Colonic mucosa (tissue), 4 donors: ENCODE measurements around the gene CTCFL. TPM values are rescaled to one million over a fixed set of nuclear protein-coding genes. Genes with fewer than 3 reads are reported as not detected.
"Not testable (repeated sequence)": the region's sequence is repeated elsewhere in the genome, so short reads cannot be mapped to it uniquely, and the experiment has no call there.

Experiments used
- DNase-seq: peaks from one replicate; pipeline ENCODE4 v3.0.0-alpha.2; 2020
- H3K27ac ChIP-seq: fragments of 200-600 bp; one replicate; pipeline ENCODE4 v1.8.0; 2021
- H3K27me3 ChIP-seq: fragments of 200-600 bp; one replicate; pipeline ENCODE4 v1.8.0; 2021
- H3K36me3 ChIP-seq: fragments of 200-600 bp; one replicate; pipeline ENCODE4 v1.8.0; 2021
- H3K4me1 ChIP-seq: fragments of 200-600 bp; one replicate; pipeline ENCODE4 v1.8.0; 2021; ENCODE audit warnings: mild to moderate bottlenecking
- H3K4me3 ChIP-seq: fragments of 200-600 bp; one replicate; pipeline ENCODE4 v1.8.0; 2021
- H3K9ac ChIP-seq, 2 donors: one replicate each; pipeline ENCODE4 v1.7.0; 2013; ENCODE audit warnings: control low read depth in 2 of 2, low read depth in 2 of 2, low read length in 2 of 2
- H3K9me3 ChIP-seq: fragments of 200-600 bp; one replicate; pipeline ENCODE4 v1.8.0; 2021
- intact Hi-C: fragments of 100-400 bp; cut with DNase I; formaldehyde crosslinking; loops from one replicate; pipeline ENCODE4 v1.14.1; 2022
- total RNA-seq, 2 donors: library from RNA; stranded (reverse); fragmentation: NEBNext Ultra II Directional in 1 of 2; extraction: Animal tissue kit (Norgen Biotek cat#: 25700) in 1 of 2; gene quantifications; one replicate each; pipeline ENCODE4 v1.2.1, GENCODE V29; 2021
- TF ChIP-seq, protein P1 (sequence below): fragments of 200-600 bp; IDR thresholded peaks from one replicate; pipeline ENCODE4 v1.8.0; 2022; ENCODE audit warnings: antibody characterized with exemption, mild to moderate bottlenecking
- donor health status: healthy.
- donor health status: DM: no; HTN: no; CAD: no.
- donor health status: DM: no; HTN: no; CAD: no.

Gene CTCFL
- total RNA-seq, 2 donors from 2014 or later: 0.47 TPM; not detected in 1

DNA sequence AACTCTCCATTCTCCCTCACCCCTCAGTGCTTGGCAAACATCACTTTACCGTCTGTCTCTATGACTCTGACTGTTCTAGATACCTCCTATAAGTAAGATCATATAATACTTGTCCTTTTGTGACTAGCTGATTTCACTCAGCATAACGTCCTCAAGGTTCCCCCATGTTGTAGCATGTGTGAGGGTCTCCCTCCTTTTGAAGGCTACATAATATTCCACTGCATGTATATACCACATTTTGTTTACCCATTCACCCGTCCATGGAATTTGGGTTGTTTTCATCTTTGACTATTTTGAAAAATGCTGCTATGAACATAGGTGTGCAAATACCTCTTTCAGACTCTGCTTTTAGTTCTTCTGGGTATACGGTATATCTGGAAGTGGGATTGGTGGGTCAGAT is 28.3 kb downstream of the CTCFL start:
- Histone ChIP-seq H3K4me3 (no peak overlapping the region), H3K9me3 (no peaks in the 10 kb centered on the region), H3K27me3 (no peaks in the 10 kb centered on the region), H3K27ac (no peak overlapping the region), H3K9ac (no peak overlapping the region), H3K36me3 (no peaks in the 10 kb centered on the region), H3K4me1 (no peaks in the 10 kb centered on the region)
- TF ChIP-seq, protein P1, sequence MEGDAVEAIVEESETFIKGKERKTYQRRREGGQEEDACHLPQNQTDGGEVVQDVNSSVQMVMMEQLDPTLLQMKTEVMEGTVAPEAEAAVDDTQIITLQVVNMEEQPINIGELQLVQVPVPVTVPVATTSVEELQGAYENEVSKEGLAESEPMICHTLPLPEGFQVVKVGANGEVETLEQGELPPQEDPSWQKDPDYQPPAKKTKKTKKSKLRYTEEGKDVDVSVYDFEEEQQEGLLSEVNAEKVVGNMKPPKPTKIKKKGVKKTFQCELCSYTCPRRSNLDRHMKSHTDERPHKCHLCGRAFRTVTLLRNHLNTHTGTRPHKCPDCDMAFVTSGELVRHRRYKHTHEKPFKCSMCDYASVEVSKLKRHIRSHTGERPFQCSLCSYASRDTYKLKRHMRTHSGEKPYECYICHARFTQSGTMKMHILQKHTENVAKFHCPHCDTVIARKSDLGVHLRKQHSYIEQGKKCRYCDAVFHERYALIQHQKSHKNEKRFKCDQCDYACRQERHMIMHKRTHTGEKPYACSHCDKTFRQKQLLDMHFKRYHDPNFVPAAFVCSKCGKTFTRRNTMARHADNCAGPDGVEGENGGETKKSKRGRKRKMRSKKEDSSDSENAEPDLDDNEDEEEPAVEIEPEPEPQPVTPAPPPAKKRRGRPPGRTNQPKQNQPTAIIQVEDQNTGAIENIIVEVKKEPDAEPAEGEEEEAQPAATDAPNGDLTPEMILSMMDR: no peak
- no peak for DNase-seq
- intact Hi-C loops: no loop called here

DNA sequence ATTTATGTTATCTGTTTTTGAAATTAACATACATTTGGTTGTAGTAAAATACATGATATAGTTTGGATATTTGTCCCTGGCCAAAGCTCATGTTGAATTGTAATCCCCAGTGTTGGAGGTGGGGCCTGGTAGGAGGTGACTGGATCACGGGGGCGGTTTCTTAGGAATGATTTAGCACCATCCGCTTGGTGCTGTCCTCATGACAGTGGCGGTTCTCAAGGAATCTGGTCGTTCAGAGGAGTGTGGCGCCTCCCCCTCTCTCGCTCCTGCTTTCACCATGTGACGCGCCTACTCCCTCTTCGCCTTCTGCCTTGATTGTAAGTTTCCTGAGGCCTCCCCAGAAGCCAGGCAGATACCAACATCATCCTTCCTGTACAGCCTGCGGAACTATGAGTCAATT is 29.0 kb downstream of the CTCFL start:
- H3K4me1 ChIP-seq: no peaks in the 10 kb centered on the region
- TF ChIP-seq, protein P1: no peak
- no peak overlapping the region for H3K4me3 ChIP-seq
- H3K27ac ChIP-seq: no peak overlapping the region
- no peaks in the 10 kb centered on the region for H3K9me3 ChIP-seq
- H3K9ac ChIP-seq: no peak overlapping the region
- intact Hi-C loops: no loop called here
- DNase-seq: no peak
- no peaks in the 10 kb centered on the region for H3K27me3 ChIP-seq
- H3K36me3 ChIP-seq: no peaks in the 10 kb centered on the region

DNA sequence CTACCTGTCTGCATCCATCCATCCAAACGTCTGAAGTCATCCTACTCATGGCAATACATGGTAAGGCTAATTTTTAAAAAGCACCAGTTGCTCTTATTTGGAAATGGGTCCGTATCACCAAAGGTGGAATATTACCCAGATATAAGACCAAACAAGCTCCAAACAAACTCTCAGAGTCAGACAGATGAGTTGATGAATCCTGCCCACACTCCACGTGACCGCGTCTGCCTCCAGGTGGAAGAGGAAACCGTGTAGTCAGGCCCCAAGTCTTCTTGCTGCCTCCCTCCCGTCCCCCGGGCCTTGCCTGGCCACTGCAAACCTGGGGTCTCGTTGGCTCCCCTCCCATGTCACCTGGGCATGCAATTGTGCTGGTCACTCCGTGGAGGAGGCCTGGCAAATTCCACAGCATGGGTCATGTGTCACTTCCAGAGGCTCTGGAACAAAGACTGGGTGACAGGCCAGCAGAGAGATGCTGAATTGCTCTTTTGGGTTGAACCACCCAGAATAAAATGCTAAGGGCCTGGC is 31.8 kb downstream of the CTCFL start:
- H3K36me3 ChIP-seq: no peaks in the 10 kb centered on the region
- H3K27me3 ChIP-seq: no peaks in the 10 kb centered on the region
- H3K4me1 ChIP-seq: no peaks in the 10 kb centered on the region
- no peak for DNase-seq
- no peak overlapping the region for H3K9ac ChIP-seq
- TF ChIP-seq, protein P1: no peak
- H3K27ac ChIP-seq: no peak overlapping the region
- H3K4me3 ChIP-seq: no peak overlapping the region
- H3K9me3 ChIP-seq: no peaks in the 10 kb centered on the region
- intact Hi-C loops: loop anchor here (2.0 kb wide), 1 partner anchor 112 kb away; no protein-coding TSS in a partner anchor

DNA sequence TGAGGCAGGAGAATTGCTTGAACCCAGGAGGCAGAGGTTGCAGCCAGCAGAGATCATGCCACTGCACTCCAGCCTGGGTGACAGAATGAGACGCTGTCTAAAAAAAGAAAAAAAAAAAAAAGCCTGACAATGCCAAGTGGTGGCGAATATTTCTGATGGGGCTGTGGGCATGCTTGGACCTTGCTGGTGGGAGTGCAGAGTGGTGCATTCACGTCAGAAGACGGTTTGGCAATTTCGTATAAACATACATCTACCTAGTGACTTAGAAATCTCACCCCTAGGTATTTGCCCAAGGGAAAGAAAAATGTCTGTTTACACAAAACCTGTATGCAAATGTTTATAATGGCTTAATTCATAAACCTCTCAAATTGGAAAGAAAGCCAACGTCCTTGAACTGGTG is 33.6 kb downstream of the CTCFL start:
- TF ChIP-seq, protein P1: no peak
- intact Hi-C loops: no loop called here
- H3K36me3 ChIP-seq: no peaks in the 10 kb centered on the region
- no peaks in the 10 kb centered on the region for H3K9me3 ChIP-seq
- no peaks in the 10 kb centered on the region for H3K4me1 ChIP-seq
- H3K27ac ChIP-seq: no peak overlapping the region
- no peak overlapping the region for H3K9ac ChIP-seq
- DNase-seq: no peak
- no peaks in the 10 kb centered on the region for H3K27me3 ChIP-seq
- H3K4me3 ChIP-seq: no peak overlapping the region

DNA sequence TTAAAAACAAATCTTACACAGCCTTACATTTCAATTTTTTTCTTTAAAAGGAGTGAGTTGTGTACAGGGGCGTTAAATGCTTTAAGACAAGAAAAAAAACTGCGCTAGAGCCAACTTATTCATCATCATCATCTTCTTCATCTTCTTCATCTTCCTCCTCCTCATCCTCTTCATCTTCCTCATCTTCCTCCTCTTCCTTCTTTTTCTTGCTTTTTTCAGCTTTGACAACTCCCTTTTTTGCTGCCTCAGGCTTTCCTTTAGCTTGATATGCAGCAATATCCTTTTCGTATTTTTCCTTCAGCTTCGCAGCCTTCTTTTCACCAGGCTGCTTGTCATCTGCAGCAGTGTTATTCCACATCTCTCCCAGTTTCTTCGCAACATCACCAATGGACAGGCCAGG is 36.7 kb downstream of the CTCFL start:
- intact Hi-C loops, H3K4me3 ChIP-seq, H3K9ac ChIP-seq, H3K27me3 ChIP-seq, H3K4me1 ChIP-seq, H3K36me3 ChIP-seq, DNase-seq, H3K27ac ChIP-seq, H3K9me3 ChIP-seq: not testable (repeated sequence)

DNA sequence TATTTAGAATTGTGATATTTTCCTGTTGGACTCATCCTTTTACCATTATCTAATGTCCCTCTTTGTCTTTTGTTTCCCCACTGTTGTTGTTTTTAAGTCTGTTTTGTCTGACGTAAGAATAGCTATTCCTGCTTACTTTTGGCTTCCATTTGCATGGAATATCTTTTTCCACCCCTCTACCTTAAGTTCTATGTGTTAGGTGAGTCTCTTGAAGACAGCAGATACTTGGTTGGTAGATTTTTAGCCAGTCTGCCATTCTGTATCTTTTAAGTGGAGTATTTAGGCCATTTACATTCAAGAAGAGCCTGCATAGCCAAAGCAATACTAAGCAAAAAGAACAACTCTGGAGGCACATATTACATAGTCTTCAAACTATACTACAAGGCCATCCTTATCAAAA is 39.2 kb downstream of the CTCFL start:
- no peak overlapping the region for H3K9ac ChIP-seq
- no peaks in the 10 kb centered on the region for H3K27me3 ChIP-seq
- no peaks in the 10 kb centered on the region for H3K4me1 ChIP-seq
- no peak for DNase-seq
- H3K9me3 ChIP-seq: no peaks in the 10 kb centered on the region
- H3K36me3 ChIP-seq: no peaks in the 10 kb centered on the region
- H3K27ac ChIP-seq: no peak overlapping the region
- TF ChIP-seq, protein P1: no peak
- intact Hi-C loops: no loop called here
- no peak overlapping the region for H3K4me3 ChIP-seq
